Measurements from ENCODE around the gene ZNF787. TPM values are rescaled to one million over a fixed set of nuclear protein-coding genes. Genes with fewer than 3 reads are reported as not detected.

The ZNF787 gene
- total RNA-seq, 1 experiment from 2014 or later = 132 TPM

GRCh38 chr19:56159622-56160271 lies 38.7 kb upstream of the ZNF787 start:
- H3K27me3 ChIP-seq (ENCODE audit: control insufficient read depth, insufficient read depth, low read length) = no peaks in the 10 kb centered on the region
- CTCF ChIA-PET = no interaction called here
- peaks cover 7% of the 10 kb centered on the region; the same call in 1 of the 2 replicates for H3K36me3 ChIP-seq (ENCODE audit: control insufficient read depth, insufficient read depth, low read length)
- no peaks in the 10 kb centered on the region for H3K4me1 ChIP-seq (ENCODE audit: control insufficient read depth, insufficient read depth, low read length)
- POLR2A ChIA-PET = no interaction called here
- no peak overlapping the region for H3K27ac ChIP-seq (ENCODE audit: low read length)
- TF ChIP-seq TCF7L2 (IDR thresholded peaks at IDR 0.05; ENCODE audit: low read depth, low read length) (no peak), REST (IDR thresholded peaks at IDR 0.05; ENCODE audit: insufficient read depth in 1 of 2, low read depth in 2 of 2, low read length in 1 of 2) (no peak), SIN3A (IDR thresholded peaks at IDR 0.05; ENCODE audit: borderline replicate concordance, insufficient read depth, low read depth, low read length) (no peak), CTCF (IDR thresholded peaks at IDR 0.05) (no peak), POLR2AphosphoS5 (IDR thresholded peaks at IDR 0.05; ENCODE audit: low read depth, low read length) (no peak)
- DNase-seq (ENCODE audit: low read depth, low spot score) (no peak), ATAC-seq (no peak)
- intact Hi-C loops (cut with micrococcal nuclease; ENCODE audit: unreplicated experiment) (no loop called here), in situ Hi-C loops (cut with HindIII; ENCODE audit: low pct_unique_long_range_greater_than_20kb, low sequenced_read_pairs) (no loop called here)
- no TSS peak for BruUV-seq (replicated peaks)
- H3K9me3 ChIP-seq (ENCODE audit: control insufficient read depth, insufficient read depth, low read depth, low read length) = no peaks in the 10 kb centered on the region
- H3K4me3 ChIP-seq (ENCODE audit: low read depth in 2 of 2, low read length in 2 of 2) = no peak overlapping the region

- ChIA-PET POLR2A (no interaction called here), CTCF (interaction anchor here (0.6 kb wide), 1 partner anchor 94 kb away, joined by 6 read pairs; no protein-coding TSS in a partner anchor)
- Histone ChIP-seq H3K9me3 (ENCODE audit: control insufficient read depth, insufficient read depth, low read depth, low read length) (no peaks in the 10 kb centered on the region), H3K4me3 (ENCODE audit: low read depth in 2 of 2, low read length in 2 of 2) (no peak overlapping the region), H3K27me3 (ENCODE audit: control insufficient read depth, insufficient read depth, low read length) (no peaks in the 10 kb centered on the region), H3K36me3 (ENCODE audit: control insufficient read depth, insufficient read depth, low read length) (peaks cover 7% of the 10 kb centered on the region; the same call in 1 of the 2 replicates), H3K4me1 (ENCODE audit: control insufficient read depth, insufficient read depth, low read length) (no peaks in the 10 kb centered on the region), H3K27ac (ENCODE audit: low read length) (no peak overlapping the region)
- DNase-seq (ENCODE audit: low read depth, low spot score) = no peak
- TF ChIP-seq REST (IDR thresholded peaks at IDR 0.05; ENCODE audit: insufficient read depth in 1 of 2, low read depth in 2 of 2, low read length in 1 of 2) (no peak), POLR2AphosphoS5 (IDR thresholded peaks at IDR 0.05; ENCODE audit: low read depth, low read length) (no peak), SIN3A (IDR thresholded peaks at IDR 0.05; ENCODE audit: borderline replicate concordance, insufficient read depth, low read depth, low read length) (no peak), TCF7L2 (IDR thresholded peaks at IDR 0.05; ENCODE audit: low read depth, low read length) (no peak), CTCF (IDR thresholded peaks at IDR 0.05) (no peak)
- BruUV-seq (replicated peaks) = no TSS peak
- ATAC-seq = no peak
- in situ Hi-C loops (cut with HindIII; ENCODE audit: low pct_unique_long_range_greater_than_20kb, low sequenced_read_pairs) = no loop called here
- intact Hi-C loops (cut with micrococcal nuclease; ENCODE audit: unreplicated experiment) = no loop called here
Measured at GRCh38 chr19:56159009-56159559, 38.0 kb upstream of the ZNF787 start.

Measured in Panc1 (cell line).